ENCODE measurements around the gene DNAJC7.
"Not testable (repeated sequence)": the region's sequence is repeated elsewhere in the genome, so short reads cannot be mapped to it uniquely, and the experiment has no call there.

The DNAJC7 gene

GRCh38 chr17:42041619-42042018 lies 24.4 kb upstream of the DNAJC7 start:
- DNase-seq (ENCODE audit: low read depth): no peak

- DNase-seq (ENCODE audit: low read depth): no peak
Observed at GRCh38 chr17:42040818-42041217, 23.6 kb upstream of the DNAJC7 start.

GRCh38 chr17:42039794-42040763 lies 22.8 kb upstream of the DNAJC7 start:
- no peak for DNase-seq (ENCODE audit: low read depth)

DNA sequence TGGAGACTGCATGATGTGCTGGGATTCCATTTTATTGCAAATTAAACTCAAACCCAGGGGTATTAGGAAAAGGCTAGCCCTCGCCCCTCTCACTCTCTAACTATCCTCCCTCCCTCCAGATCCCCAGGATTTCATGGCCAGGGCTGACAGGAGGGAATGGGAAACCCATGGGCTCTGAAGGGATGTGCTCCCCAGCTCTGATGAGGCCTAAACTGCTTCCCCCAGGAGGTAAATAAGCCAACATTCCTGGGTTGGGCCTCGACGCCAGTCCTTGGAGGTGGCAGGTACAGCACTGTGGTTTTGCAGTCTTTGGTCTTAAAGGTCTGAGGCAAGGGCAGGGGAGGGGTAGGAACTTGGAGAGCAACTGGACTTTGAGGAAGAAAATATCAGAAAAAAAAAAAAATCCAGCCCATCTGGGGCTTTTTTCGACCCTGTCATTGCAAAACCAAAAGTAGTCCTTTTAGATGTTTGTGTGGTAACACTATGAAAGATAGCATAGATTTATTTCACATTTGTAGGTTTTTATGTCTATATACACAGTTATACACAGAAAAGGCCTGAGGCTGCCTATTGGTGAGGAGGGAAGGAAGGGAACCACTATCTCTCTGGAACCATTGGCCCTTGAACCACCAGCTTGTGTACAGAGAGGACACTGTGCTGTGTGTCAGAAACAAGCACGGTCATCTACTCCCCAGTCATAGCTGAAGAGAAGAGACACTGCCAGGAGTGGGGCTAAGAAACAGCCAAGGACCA lies 21.2 kb upstream of the DNAJC7 start:
- DNase-seq (ENCODE audit: low read depth): no peak

- no peak for DNase-seq (ENCODE audit: low read depth)
Observed at GRCh38 chr17:42034059-42034458, 16.8 kb upstream of the DNAJC7 start.

GRCh38 chr17:42031584-42031983 lies 14.3 kb upstream of the DNAJC7 start:
- no peak for DNase-seq (ENCODE audit: low read depth)

- DNase-seq (ENCODE audit: low read depth): no peak
Observed at GRCh38 chr17:42028791-42029127, 11.5 kb upstream of the DNAJC7 start.

- DNase-seq (ENCODE audit: low read depth): no peak
Observed at GRCh38 chr17:42027961-42028790, 10.9 kb upstream of the DNAJC7 start.

DNA sequence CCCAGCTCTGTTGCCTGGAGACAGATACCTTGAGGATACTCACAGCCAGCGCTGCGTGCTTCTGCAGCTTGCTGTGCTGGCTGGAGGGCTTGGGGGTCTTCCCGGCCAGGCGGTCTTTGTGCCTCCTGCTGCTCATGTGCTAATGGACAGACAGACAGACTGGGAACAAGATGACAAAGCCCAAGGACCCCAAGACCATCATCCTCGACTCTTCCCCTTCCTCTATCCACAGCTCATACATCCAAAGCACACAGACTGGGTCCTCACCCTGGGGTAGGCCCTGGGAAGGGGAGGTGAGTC lies 10.3 kb upstream of the DNAJC7 start:
- no peak for DNase-seq (ENCODE audit: low read depth)

DNA sequence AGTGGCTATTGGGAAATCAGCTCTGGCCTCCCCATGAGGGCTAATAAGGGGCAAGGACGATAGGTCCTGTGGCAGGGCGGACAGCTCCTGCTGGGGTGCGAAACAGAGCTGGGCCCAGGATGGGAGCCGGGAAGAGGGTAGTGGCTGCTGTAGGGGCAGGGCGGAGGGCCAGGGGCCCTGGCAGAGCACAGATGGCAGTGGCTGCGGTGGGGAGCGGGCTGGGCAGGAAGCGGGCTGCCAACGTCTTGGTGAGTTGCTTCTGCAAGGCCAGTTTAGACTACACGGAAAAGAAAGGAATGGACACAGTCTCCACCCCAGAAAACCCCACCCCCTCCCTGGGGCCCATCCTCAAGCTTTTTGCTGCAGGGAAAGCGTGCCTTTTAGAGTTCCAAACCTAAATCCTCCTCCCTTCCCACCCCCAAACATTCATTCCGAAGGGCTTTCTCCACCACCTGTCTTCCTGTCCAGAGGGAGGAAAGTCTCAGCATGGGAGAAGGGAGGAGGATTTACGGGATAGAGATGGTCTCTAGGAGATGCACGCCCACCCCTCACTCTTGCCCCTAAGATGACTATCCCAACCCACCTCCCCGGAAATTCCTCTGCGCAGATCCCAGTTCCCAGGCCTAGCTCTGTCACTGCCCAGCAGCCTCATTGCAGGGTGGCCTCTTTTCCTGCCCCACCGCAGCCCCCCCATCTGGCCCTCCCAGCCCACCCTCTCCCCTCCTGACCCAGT lies 9.8 kb upstream of the DNAJC7 start:
- DNase-seq (ENCODE audit: low read depth): no peak

DNA sequence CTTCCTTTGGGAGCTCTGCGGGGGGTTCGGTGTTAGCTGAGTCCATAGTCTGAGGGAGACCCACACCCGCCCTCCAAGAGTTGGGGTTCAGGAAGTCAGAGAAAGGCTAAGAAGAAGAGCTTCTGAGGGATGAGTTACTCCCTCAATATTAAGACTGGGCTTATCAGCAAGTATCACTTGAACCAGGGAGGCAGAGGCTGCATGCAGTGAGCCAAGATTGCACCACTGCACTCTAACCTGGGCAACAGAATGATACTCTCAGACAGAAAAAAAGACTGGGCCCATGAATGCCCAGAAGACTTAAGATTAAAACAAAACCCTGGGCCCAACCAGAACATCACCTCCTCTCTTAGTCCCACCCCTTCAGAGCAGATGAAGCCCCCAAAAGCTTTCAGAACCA lies 8.7 kb upstream of the DNAJC7 start:
- DNase-seq (ENCODE audit: low read depth): no peak

DNA sequence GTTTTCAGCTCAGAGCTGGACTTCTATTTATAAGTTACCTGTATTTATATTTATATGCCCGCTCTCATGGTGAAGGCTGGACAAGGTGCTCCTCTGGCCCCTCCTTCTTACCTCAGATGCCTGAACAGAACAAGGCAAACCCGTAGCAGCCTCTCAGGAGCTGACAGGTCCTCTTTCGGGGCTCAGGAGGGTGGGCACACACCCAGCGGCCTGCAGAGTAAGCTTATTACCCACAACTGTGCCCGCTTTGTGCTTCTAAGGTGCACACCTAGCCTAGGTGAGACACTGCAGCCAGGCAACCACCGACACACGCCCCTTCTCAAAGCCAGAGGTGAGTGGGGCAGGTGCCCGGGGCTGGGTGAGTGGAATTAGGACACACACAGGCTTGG lies 7.9 kb upstream of the DNAJC7 start:
- no peak for DNase-seq (ENCODE audit: low read depth)

DNA sequence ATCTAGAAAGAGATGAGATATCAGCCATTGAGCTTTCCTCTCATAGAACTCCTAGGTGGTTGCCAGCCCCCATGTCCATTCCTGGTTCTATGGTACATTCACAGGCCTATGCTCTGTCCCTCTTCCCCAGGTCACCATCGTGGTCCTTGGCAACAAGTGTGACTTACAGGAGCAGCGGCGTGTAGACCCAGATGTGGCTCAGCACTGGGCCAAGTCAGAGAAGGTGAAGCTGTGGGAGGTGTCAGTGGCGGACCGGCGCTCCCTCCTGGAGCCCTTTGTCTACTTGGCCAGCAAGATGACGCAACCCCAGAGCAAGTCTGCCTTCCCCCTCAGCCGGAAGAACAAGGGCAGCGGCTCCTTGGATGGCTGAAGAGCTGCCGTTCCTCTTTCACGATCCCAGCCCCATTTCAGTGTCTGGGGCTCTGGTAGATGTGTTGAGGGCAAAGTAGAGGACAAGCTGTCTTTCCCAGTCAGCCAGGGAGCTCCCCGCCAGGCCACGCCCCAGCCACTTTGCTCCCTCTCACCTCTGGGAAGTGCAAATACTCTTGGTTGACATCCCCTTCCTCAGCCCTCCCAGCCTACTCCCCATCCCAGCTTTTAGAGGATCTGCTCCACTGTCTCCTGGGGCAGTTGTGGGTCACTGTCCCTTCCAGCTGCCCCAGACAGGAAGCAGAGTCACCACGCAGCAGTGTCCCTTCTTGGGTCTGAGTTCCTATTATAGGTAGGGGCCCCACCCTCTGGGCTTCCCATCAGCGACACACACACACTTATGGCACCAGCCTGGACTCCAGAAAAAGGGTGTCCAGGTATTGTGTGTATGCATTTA lies 6.5 kb upstream of the DNAJC7 start:
- no peak for DNase-seq (ENCODE audit: low read depth)

DNA sequence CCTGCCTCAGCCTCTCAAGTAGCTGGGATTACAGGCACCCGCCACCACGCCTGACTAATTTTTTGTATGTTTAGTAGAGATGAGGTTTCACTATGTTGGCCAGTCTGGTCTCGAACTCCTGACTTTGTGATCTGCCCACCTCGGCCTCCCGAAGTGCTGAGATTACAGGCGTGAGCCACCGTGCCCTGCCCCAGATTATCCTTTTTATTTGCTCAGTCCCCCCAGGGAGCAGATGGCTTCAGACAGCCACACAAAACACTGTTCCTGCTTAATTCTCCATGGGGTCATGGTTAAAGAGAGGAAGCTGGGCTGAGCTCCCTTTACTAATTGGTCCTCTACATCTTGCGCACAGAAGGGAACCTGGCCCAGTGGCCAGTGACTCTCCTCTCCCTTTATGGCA lies 3.6 kb upstream of the DNAJC7 start:
- not testable (repeated sequence) for DNase-seq (ENCODE audit: low read depth)

- peak; percentile 93 for DNase-seq (ENCODE audit: low read depth)
Observed at GRCh38 chr17:42019509-42020404, 2.5 kb upstream of the DNAJC7 start, which contains the start of gene NKIRAS2. Gene NKIRAS2 (plus strand): TSS chr17:42020090. CDS start chr17:42021578, 1,488 bp downstream.

DNA sequence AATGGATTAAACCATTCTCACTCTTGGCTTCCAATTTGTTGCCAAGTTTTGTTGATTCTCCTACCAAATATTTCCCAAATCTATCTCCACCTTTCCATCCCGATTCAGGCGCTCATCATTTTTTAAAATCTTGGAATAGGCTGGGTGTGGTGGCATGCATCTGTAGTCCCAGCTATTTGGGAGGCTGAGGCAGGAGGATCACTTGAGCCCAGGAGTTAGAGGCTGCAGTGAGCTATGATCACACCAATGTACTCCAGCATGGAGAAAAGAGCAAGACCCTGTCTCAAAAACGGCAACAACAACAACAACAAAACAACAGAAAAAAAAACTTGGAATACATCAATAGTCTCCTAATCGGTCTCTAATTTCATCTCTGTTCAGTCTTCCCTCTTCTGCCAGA lies 1.7 kb upstream of the DNAJC7 start:
- DNase-seq (ENCODE audit: low read depth): no peak

DNA sequence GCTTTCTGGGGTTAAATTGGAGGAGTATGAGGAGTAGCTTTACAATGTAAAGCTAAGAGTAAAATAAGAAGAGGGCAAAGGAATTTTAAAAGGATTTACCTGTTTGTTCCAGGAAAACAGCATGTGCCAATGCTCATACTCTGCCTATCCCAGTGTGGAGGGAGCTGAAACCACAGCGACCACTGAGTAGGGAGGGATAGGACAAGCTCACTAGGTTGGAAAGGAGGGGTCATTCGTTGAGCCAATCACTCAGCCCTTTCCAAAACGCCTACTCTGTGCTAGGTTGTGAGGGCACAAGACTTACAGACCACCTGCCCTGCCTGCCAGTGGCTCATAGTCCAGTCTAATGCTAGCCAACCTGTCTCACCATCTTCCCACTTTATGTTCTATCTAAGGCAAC lies 1.1 kb upstream of the DNAJC7 start:
- no peak for DNase-seq (ENCODE audit: low read depth)

GRCh38 chr17:42017866-42018200 lies 594 bp upstream of the DNAJC7 start:
- no peak for DNase-seq (ENCODE audit: low read depth)

- no peak for DNase-seq (ENCODE audit: low read depth)
Observed at GRCh38 chr17:42016411-42016831, 818 bp downstream of the DNAJC7 start.

DNA sequence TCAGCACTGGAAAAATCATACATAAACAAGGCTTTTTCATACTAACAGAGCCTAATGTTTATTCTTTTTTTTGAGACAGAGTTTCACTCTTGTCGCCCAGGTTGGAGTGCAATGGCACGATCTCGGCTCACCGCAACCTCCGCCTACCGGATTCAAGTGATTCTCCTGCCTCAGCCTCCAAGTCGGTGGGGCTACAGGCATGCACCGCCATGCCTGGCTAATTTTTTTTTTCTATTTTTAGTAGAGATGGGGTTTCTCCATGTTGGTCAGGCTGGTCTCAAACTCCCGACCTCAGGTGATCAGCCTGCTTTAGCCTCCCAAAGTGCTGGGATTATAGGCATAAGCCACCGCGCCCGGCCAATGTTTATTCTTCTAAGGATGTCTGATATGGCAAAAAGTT lies 3.5 kb downstream of the DNAJC7 start:
- DNase-seq (ENCODE audit: low read depth): not testable (repeated sequence)
